Left kidney (tissue), 2 donors: ENCODE measurements around the gene SLC1A1. TPM values are rescaled to one million over a fixed set of nuclear protein-coding genes. Genes with fewer than 3 reads are reported as not detected.
"Not testable (repeated sequence)": the region's sequence is repeated elsewhere in the genome, so short reads cannot be mapped to it uniquely, and the experiment has no call there.

Experiments
- DNase-seq: peaks from one replicate; pipeline ENCODE4 v3.0.0-alpha.2; 2013
- polyA plus RNA-seq: library from polyadenylated mRNA; unstranded; fragments of 120-200 nt; gene quantifications from one replicate; pipeline ENCODE4 v1.2.1, GENCODE V29; 2013; ENCODE audit not compliant: insufficient read length

The SLC1A1 gene
- polyA plus RNA-seq, 1 donor = 20.7 TPM

DNA sequence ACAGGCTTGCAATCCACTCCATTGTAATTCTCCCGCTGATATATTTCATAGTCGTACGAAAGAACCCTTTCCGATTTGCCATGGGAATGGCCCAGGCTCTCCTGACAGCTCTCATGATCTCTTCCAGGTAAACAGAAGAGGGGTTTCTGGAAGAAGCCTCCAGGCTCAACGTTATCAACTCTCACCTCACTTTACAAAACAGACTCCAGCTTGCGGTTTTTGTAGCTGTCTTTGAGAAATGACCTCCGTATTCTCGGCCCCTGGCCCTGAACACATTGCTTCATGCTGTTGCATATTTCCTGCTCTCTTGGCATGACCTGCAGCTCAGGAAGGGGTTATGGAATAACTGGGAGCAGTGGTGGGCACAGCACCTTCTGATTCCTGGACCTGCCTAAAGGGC is 85.7 kb downstream of the SLC1A1 start:
- no peak for DNase-seq

DNA sequence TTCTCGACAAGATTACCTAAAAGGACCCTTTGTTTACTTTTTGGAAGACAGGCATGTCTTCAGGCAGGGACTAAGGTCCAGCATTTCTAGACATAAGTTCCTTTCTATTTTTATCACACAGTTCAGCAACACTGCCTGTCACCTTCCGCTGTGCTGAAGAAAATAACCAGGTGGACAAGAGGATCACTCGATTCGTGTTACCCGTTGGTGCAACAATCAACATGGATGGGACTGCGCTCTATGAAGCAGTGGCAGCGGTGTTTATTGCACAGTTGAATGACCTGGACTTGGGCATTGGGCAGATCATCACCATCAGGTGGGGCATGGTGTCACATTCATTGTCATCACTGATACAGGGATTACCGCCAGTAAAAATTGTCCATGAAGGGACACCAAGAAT is 86.2 kb downstream of the SLC1A1 start:
- no peak for DNase-seq

DNA sequence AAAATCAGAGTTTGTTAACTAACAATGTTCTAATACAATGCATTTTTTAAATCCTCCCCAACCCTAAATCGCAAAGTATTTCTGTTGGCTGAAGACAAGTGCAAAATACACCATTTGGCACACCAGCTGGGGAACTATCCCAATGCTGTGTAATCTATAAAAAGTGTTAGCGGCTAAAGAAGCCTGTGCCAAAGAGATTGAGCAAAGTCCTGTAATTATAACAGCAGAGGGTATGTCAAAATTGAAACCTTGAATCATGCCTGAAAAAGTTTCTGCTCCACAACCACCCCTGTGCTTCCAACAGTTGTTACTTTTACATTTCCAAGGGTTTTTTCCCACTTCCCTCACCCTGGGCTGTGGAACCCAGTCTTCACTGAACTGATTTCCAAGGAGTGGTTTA is 88.7 kb downstream of the SLC1A1 start:
- no peak for DNase-seq

DNA sequence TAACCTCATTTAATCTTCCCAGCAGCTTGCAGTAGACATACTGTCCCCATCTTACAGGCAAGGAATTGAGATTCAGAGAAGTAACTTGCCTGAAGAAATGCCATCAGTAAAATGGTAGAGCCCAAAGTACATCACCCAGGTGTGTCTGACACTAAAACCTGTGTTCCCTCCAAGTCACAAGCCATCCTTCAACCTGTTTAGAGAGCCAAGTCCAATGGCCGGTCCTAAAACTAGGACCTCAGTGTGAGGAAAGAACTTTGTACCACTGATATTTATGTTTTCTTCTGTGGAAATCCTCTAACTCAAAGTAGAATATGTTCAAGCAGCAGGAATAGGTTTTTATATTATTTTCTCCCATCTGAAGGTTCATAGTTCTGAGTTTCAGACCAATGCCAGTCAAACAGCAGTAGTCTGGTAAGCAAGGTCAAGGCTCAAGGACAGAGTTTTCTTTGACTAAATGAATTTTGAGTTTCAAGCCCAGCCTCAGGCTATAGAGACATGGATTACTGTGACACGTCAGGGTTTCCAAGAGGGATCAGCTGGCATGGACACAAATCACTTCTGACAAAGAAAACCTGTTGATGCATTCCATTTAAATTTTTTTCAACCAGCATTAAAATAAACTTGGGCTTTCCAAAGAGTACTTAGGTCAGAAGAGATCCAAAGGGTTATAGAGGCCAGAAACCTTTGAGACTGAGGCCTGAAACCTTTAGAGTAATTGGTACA is 90.9 kb downstream of the SLC1A1 start:
- no peak for DNase-seq

DNA sequence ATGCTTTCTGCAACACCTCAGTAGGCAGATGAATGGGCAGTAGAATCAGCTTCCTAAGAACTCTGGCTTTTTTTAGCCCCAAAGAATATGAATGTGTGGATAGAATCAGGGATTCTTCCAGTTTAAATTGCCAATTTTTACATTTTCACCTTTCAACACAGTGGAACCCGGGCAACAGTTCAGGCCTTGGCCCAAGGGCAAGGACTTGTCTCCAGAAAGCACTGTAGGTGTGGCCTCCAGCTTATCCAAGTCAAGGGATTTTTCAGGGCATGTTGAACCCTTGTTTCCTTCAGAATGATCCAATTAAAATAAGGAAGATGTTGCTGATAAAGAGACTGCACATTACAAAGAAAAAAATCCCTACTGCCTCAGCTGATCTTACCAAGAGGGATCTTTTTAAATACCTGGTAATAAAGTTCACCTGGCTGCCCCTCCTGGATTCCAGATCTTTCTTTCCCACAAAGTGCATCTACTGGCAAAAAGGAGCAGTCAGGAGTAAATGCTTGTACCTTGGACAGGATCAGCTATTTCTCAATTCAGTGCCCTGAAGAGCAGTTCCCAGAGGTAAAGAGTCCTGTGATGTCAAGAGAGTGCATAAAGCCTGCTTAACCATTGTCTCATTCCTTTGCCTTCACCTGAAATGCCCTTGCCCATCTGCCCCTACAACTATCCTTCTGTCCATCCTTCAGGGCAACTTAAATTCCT is 91.7 kb downstream of the SLC1A1 start:
- no peak for DNase-seq

DNA sequence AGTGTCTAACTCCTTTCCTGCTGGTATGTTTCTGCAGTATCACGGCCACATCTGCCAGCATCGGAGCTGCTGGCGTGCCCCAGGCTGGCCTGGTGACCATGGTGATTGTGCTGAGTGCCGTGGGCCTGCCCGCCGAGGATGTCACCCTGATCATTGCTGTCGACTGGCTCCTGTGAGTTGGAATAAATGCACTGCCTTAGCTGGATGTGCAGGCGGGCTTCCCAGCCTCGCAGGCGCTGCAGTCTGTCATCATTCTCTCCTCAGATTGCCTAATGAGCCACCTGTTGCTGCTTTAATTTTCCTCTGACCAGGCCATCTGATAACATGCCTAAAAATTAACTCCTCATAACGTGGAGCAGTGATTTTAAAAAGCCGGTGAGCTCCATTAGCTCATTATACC is 92.7 kb downstream of the SLC1A1 start:
- no peak for DNase-seq

DNA sequence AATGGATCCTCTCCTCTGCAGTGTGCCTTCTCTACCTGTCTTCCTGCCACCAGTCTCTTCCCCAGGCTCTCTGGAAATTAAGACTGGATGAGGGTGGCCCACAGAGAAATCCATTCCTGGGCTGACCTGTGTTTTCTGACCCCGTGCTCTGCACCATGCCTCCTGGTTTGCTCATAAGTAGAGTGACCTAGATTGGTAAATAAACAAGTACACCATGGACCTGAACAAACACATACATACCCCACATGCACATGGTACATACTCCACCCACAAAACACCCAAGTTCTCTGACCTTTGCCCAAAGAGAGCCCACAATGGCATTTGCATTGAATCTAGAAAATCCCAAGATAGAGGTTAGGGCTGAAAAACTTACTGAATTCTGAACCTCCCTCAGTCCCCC is 94.4 kb downstream of the SLC1A1 start:
- DNase-seq = no peak

DNA sequence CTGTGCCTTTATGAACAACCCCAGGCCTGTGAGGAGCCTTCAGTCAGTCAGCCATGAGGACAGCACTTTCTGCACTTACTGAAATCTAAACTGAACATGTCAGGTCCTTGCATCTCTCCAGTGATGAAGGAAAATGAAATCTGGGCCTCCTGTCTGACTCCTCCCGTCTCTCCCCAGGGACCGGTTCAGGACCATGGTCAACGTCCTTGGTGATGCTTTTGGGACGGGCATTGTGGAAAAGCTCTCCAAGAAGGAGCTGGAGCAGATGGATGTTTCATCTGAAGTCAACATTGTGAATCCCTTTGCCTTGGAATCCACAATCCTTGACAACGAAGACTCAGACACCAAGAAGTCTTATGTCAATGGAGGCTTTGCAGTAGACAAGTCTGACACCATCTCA is 94.9 kb downstream of the SLC1A1 start:
- no peak for DNase-seq

DNA sequence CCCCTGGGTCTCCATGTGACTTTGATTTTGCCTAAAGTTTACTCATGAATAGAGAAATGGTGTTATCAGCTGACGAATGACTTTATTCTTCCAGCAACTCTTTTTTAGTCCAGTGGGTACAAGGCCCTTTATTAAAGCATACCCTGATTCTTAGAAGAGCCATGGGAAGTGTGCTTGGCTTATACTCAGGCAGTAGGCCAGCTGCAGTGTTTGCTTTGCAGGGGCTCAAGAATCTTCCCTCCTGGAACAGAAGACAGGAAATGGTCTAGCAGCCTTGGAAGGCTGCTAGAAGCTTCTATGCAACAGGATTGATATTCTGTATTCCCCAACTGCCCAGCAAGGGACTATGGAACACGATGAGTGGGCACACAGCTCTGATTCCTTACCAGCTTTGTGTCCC is 98.5 kb downstream of the SLC1A1 start:
- no peak for DNase-seq

DNA sequence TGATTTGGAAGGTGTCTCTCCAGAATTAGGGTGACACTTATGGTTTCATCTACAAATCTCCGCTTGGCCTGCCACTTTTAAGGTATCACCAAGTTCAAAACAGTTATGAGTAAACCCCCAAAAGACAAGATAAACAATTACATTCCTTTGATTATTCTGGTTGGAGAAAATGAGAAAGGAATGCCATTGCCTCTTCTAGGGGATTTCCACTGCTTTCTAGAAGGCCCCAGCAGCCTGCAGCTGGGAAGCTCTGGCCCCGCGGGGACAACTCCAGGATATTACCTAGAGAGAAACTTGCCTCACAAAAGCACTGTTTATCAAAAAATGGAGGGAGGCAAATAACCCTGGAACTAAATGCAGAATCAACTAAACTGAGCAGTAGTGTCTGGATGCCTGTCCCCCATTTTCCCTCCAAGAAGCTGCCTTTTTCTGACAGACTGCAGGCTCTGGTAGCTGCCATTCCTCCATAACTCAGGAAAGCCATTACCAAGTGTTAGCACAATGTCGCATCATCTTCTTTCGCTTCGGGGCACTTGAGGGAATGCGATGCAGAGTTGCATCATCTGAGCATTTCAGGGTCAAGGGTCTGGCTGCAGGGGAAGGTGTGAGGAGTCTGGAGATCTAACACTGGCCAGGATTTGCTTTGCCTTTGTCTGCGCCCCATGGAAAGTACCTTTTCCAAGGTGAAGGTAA is 100.3 kb downstream of the SLC1A1 start:
- DNase-seq = no peak

DNA sequence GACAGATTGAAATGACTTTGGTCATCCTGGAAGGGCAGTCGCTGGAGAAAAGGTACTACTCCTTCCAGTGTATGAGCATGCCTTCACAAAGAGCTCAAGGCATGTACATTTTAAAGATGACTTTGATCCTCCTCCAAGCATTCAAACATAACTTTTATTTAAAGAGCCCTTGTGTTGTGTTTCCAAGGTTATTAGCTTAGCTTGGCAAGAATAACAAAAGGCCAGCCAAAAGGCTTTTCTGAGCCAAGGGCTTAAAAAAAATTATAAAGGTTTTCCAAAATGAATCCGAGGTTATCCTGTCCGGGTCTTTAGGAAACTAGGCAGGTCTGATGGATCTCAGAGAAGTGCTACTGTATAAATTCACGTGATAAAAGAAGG is 100.8 kb downstream of the SLC1A1 start:
- no peak for DNase-seq

DNA sequence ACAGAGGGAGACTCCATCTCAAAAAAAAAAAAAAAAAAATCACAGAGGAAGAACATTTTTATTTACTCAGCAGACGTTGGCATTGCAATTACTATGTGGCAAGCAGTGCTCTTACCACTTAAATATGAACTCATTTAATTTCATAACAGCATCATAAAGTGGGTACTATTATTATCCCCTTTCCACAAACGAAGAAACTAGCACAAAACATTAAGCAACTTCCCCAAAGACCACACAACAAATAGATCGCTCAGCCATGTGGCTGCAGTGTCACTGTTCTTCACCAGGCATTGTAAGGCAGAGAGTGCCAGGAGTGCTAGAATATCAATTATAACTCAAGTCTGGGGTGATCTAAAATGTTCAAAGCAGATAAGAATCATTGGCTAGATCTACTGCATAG is 102.0 kb downstream of the SLC1A1 start:
- no peak for DNase-seq

DNA sequence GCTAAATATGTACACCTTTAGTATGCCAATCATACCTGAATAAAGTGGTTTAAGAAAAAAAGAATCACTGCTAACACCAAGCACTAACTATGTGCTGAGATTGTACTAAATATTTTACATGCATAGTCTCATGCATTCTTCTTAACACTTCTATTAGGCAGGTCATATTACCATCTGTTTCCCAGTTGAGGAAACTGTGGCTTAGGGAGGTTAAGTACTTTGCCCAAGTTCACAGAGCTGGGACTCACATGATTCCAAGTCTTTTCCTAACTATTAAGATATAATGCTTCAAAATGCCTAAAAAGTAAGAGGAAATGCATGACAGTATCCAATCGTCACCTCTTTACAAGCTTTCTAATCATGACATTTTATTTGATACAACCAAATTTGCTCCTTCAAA is 102.6 kb downstream of the SLC1A1 start:
- DNase-seq = no peak

DNA sequence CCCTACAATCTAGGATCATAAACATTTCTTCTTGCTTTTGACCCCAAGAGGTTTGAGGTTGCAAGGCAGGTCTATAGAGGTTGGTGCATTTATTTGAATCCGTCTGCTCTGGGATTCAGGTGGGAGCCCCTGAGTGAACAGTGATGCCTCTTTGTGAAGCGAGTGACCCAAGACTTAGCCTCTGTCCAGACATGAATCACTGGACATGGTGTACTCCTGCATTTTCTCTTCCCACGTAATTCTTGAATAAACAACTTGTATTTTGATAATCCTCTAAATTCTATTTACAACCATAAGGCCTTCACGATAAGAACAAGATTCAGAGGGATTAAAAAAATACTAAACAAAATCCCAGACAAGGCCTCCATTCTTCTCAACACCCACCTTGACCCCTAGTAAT is 104.3 kb downstream of the SLC1A1 start:
- no peak for DNase-seq

DNA sequence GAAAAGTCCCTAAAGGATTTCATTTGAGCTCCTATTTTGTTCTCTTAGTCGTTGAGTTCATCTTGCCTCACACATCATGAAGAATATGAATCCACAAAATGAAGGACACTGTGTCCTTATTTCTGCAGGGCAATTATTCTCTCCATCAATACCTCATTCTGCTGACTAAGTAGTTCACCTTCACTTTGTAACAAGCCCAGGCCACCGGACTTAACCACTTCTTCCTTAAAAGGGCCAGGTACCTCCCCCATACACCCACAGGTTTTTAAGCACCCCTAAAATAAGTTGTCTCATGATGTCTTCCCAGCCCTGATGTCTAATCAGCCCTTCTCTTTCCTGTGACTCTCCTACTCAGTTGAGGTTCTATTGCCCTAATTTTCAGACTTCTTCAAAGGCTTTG is 104.7 kb downstream of the SLC1A1 start:
- no peak for DNase-seq

DNA sequence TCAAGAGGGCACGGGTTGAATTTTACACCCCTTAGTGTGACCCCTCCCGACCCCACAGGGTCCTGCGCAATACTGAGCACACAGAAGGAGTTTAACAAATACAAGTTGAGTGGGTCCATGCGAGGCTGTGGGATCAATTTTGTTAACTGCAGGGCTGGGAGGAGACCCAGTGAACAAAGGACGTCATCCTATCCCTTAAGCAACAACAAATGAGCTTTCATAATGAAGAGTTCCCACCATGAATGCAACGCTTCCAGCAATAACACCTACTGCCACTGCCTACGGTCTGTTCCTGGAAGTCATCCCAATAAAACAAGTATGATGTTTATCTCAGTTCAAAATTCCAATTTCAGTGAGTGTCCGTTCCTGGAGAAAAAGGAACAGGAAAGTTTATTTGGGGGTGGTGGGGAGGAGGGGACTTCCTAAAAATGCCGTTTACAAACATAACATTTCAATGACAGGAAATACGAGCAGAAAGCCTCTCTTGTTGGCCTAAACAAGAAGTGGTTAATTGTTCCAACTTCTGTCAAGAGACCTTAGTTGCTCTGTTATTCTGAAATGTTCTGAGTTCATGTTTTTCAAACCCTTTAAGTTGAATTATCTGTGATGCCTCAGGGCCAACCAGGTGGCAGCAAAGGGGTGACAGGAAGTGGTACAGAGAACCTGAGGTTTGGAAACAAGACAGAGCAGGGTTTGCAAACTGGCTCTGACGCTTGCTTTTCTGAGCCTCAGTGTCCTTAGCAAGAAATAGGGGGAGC is 106.1 kb downstream of the SLC1A1 start:
- DNase-seq = no peak

DNA sequence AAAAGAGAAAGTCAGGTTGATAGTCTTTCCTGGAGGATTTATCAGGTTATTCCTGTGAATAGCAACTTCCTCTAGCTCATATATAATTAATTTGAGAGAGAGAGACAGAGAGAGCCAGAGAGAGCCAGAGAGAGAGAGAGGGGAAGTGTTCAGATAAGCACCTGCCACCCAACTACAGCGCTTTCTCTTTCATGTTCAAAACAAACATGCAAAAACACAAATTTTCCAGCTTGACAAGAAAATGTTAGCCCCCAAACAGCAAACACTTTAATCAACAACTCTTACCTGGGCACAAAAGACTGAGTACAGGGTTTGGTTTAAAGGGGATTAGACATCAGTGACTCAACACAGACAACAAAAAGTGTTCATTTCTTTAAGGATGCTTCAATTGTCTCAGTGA is 110.1 kb downstream of the SLC1A1 start:
- no peak for DNase-seq

DNA sequence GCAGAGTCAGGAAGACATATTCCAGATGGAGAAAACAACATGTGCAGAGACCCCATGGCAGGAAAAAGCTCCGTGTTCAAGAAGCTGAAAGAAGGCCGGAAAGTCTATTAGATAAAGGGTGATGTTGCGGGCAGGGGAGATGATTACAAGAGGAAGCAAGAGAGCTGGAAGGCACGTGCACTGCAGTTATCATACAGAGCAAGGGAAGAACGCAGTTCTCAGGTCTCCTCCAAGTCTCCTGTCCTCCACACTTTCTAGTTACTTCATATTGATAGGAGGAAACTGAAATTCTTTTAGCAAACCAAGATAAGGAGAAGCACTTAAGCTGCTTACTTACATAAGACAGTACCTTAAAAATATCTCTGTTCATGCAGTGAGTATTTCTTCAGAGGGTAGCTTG is 113.6 kb downstream of the SLC1A1 start:
- no peak for DNase-seq

DNA sequence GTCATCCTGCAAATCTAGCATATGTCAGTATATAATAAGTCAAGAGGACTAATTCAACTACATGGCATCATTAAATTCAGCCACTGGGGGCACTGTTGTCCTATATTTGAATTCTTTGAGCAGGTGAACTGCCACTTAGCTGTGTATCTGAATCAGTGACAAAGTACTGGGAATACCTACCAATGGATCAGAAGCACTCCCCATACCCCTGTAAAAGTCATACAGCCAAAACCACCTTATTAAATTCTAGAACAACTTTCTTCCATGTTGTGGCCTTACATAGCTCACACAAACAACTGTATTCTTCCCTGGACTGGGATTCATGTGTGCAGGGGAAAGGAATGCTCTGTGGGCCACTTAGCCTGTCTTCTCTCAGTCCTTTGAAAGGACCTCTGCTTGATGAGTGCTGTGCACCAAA is 114.4 kb downstream of the SLC1A1 start:
- peak; percentile 78 for DNase-seq

DNA sequence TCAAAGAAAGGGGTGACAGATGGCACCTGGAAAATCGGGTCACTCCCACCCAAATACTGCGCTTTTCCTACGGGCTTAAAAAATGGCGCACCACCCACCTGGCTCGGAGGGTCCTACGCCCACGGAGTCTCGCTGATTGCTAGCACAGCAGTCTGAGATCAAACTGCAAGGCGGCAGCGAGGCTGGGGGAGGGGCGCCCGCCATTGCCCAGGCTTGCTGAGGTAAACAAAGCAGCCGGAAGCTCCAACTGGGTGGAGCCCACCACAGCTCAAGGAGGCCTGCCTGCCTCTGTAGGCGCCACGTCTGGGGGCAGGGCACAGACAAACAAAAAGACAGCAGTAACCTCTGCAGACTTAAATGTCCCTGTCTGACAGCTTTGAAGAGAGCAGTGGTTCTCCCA is 115.8 kb downstream of the SLC1A1 start:
- DNase-seq = not testable (repeated sequence)

DNA sequence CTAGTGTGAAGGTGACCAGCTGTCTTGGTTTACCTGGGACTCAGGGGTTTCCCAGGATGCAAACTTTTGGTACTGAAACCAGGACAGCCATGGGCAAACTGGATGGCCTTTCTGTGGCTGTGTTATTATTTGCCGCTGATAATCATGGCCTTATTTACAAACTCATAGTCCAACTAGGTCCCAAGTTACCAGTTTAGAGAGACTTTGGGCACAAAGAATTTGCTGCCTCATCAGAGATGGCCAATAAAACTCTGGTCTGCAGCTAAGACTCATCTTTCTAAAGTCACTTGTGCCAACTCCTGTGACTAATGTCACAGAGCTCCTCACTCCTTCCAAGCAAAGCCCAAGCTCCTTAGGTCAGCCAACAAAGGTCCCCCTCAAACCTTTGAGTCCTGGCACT is 124.4 kb downstream of the SLC1A1 start:
- DNase-seq = no peak

DNA sequence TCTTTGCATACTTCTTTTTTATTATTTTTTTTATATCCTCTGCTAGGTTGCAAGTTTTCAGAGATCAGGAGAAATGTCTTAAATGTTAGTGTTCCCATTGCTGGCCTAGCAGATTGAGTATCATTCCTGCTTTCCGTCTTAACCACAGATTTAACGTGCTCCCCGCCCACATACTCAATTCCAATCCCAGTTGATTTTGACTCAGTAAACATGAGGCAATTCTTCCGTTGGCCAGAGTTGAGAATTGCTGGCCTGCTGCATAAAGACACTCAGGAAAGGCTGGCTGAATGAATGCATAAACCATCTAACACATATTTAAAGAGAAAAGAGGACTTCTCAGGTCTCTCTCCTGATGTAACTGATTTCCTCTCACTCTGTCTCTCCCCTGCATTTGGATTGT is 125.0 kb downstream of the SLC1A1 start:
- no peak for DNase-seq

DNA sequence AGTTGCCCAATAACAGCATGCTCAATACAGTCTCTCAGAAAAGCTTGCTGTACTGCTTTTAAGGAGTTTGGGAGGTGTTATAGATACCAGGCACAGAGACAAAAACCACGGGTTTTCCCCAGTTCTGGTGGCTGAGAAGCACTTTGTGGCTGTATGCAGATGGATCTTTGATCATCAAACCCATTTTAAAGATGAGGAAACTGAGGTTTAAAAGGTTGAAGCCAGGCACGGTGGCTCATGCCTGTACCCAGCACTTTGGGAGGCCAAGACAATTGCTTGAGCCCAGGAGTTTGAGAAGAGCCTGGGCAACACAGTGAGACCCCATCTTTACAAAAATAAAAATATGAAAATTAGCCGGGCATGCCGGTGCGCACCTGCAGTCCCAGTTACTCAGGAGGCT is 125.5 kb downstream of the SLC1A1 start:
- DNase-seq = no peak
